T-helper 1 cell (primary cell): ENCODE measurements around the gene SLC14A1.
"Not testable (repeated sequence)": the region's sequence is repeated elsewhere in the genome, so short reads cannot be mapped to it uniquely, and the experiment has no call there.

Experiments
- DNase-seq, 5 donors: peaks; one replicate each; pipeline ENCODE4 v3.0.0-alpha.2; 2012 to 2020

The SLC14A1 gene

GRCh38 chr18:45724601-45725000, 620 bp downstream of the SLC14A1 start:
- DNase-seq: no peak

GRCh38 chr18:45725336-45725735, 1.4 kb downstream of the SLC14A1 start:
- no peak for DNase-seq

DNA sequence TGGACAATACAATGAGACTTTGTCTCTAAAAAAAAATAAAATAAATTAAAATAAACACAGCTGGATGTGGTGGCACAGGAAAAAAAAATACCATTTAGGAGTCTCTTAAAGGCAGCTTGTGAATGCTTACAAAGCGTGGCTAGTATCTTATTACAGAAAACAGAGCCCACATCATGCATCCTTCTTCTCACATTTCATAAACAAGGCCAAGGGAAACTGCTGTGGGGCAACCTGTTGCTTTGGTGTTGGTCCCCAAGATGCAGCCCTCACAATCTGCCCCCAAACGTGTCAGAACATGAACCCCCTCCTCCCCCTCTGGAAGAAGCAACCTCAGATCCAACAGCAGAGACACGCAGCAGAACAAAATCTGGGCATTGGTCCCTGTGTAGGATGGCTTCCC, 2.6 kb downstream of the SLC14A1 start:
- no peak for DNase-seq

DNA sequence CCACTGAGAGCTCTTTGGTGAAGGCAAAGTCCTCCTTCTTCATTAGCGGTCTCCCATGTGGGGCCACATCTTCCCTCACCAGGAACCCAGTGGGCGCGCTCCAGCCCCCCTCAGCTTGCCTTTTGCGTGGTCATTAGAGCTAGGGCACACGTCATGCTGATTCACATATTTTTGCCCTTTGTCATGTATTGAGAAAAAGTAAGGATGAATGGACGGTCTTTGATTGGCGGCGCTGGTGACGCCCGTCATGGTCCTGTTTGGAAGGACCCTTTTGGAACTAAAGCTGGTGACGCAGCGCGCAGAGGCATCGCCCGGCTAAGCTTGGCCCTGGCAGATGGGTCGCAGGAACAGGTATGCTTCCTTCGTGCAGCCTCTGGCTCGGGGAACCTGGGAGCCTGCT, 3.1 kb downstream of the SLC14A1 start:
- no peak for DNase-seq

GRCh38 chr18:45728336-45729010, 4.5 kb downstream of the SLC14A1 start:
- DNase-seq: no peak

GRCh38 chr18:45730832-45731575, 7.0 kb downstream of the SLC14A1 start:
- no peak for DNase-seq

- DNase-seq: no peak
These were observed 7.7 kb downstream of the SLC14A1 start for GRCh38 chr18:45731716-45732115.

GRCh38 chr18:45733535-45733934, 9.6 kb downstream of the SLC14A1 start:
- no peak for DNase-seq

DNA sequence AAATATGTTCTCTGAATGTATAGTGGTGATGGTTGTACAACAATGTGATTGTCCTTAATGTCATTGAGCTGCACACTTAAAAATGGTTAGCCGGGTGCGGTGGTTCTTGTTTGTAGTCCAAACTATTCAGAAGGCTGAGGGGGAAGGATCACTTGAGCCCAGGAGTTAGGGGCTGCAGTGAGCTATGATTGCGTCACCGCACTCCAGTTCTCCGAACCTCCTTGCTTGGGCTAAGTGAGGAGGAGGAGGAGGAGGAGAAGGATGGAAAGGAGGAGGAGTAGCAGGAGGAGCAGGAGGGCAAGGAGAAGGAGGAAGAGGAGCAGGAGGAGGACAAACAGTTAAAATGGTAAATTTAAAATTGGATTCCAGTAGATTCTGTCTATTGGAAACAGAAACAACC, 10.5 kb downstream of the SLC14A1 start:
- DNase-seq: no peak

DNA sequence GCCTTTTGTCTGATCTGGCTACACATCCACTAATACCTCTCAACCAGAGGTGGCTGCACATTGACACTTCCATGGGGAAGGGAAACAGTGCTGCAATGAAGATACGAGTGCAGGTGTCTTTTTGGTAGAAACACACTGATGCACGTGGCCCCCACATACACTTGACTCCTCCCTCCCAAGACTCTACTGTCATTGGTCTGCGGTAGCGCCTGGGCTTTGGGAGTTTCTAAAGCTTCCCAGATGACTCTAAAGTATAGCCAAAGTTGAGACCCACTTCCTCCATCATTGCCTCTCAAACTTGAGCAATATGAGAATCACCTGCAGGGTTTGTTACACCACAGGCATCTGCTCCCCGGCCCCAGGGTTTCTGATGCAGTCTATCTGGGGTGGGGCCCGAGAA, 11.0 kb downstream of the SLC14A1 start:
- DNase-seq: no peak

DNA sequence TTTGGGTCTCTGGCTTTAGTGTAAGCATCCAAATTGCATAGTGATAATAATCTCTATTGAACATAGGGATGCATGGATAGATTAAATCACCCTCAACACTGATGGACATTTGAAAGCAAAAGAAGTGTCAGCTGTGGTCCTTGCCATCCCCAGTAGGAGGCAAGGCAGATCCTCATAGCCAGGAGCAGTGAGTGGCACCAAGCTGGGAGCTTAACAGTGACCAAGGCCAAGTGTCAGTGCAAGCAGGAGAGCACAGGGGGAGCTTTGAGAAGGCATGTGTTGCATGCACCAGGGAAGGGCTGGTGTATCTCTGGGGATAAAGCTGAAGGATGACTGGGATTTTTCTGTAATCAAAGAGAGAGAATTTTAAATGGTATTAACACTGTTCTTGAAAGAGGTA, 14.7 kb downstream of the SLC14A1 start:
- DNase-seq: no peak

GRCh38 chr18:45739268-45739667, 15.3 kb downstream of the SLC14A1 start:
- DNase-seq: no peak

DNA sequence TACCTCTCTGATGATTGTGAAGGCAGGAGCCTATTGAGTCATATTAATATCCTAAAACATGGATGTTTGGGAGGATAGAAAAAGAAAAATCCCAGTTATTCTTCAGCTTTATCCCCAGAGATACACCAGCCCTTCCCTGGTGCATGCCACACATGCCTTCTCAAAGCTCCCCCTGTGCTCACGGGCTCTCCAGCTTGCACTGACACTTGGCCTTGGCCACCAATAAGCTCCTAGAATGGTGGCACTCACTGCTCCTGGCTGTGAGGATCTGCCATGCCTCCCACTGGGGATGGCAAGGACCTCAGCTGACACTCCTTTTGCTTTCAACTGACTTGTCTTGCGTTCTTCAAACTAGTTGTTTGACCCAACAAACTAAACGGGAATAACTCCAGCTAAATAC, 15.9 kb downstream of the SLC14A1 start:
- DNase-seq: no peak

DNA sequence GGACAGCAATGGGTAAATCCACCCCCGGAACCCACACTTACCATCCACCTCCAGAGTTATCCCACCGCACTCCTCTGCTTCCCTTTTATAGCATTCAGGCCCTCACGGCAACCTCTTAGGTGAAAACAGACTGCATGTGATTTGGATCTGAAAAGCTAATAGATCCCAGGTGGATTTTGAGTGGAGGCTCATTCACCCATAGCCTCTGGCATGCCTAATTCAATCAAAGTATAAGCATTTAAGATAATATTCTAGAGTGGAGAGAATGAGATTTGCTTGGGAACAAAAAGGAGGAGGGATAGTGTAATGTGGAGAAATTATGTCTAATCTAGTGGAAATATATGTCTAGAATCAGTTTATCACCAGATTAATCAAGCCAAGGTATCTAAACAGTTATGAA, 17.1 kb downstream of the SLC14A1 start:
- no peak for DNase-seq

GRCh38 chr18:45745817-45746461, 22.0 kb downstream of the SLC14A1 start:
- no peak for DNase-seq

DNA sequence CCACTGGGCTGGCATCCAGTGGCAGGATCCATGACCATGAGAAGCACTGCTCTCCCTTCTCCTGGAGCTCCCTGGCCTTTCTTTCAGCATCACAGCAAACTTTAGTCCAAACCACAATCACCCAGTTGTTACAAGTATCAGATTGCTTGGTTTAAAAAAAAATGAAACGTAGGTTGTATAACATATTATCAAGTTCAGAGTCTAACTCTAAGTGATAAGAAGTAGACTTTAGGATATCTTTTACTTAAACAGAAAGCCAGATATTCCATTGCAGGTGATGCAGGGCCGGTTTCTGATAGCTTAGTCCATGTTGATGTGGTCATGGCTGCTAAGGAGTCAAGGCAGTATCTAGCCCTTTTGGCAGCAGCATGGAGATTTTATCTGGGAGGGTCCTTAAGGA, 24.5 kb downstream of the SLC14A1 start:
- no peak for DNase-seq

- no peak for DNase-seq
These were observed 26.1 kb downstream of the SLC14A1 start for GRCh38 chr18:45749918-45750689.

- no peak for DNase-seq
These were observed 27.8 kb downstream of the SLC14A1 start for GRCh38 chr18:45751766-45752165.

DNA sequence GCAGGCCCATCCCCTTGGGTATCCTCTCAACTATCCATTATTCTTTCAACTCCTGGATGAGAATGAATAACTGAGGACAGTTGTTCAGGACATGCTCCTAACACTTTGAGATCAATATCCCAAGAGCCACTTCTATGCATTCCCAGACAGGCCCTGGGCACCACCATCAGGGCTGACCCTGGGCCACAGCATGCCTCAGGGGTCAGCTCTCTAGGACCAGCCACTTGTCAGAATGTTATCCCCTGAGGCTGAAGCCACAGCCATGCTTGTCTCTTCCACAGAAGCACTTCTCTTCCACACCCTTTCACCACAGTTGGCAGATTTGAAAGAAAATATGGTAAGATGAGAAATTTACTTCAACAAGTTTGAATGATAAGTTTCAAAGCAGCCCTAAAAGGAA, 28.7 kb downstream of the SLC14A1 start:
- DNase-seq: no peak

DNA sequence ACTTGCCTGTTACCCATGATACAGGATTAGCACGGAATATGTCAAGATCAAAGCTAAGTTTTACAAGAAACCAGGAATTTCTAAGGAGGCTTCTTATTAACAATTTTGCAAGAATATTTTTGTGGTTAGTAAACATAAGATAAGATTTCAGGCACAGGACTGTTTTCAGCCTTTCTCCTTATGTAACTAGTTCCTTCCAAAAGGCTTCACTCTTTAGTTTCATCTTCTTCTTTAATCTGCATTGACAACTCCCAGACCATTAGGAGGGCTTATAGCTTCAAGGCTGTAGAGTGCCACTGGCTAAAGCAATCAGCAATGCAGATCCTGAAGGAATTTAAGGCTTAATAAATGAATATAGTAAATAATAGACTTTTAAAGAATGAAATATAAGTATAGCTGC, 29.3 kb downstream of the SLC14A1 start:
- DNase-seq: no peak

DNA sequence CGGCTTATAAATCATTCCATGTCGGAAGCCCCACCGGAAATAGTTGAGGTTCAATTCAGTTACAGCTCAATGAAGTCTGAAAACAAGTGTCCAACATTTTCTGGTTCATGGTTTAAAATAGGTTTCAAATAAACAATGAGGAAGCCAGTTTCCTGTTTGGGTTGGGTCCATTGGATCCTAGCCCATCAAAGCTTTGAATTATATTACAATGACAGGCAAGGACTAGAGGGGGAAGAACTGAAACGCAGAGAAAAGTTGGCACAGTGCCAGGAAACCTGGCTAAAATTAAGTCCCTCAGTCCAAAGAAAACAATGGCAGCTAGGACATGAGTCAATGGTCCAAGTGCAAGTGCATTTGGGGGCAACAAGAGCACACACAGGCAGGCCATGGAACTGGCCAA, 32.0 kb downstream of the SLC14A1 start:
- DNase-seq: no peak

DNA sequence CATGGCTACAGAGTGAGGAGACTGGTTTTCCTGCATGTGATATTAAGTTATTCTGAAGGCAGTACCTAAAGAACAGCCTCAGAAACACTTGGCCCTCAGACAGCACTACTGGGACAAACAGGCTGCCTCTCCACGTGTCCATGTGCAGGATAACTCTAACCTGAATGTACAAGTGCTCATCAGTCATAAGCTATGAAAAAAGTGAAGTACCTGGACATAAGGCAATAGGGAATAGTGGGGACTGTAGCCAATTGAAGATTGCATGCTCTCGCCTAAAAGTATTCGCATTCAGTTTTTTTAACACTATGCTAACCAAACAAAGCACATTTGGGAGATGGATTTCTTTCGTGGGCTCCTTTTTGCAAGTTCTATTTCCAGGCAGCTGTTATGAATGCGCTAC, 33.0 kb downstream of the SLC14A1 start:
- DNase-seq: no peak

GRCh38 chr18:45757644-45758043, 33.7 kb downstream of the SLC14A1 start:
- DNase-seq: not testable (repeated sequence)
